ENCODE data around the gene ARG1.

Gene ARG1

GRCh38 chr6:131613296-131613925 is 40.4 kb downstream of the ARG1 start:
- DNase-seq (ENCODE audit: insufficient read length, low spot score) (no peak), FAIRE-seq (no peak)
- no peak for TF ChIP-seq POLR2A (IDR thresholded peaks at IDR 0.05; ENCODE audit: low read depth, low read length)

DNA sequence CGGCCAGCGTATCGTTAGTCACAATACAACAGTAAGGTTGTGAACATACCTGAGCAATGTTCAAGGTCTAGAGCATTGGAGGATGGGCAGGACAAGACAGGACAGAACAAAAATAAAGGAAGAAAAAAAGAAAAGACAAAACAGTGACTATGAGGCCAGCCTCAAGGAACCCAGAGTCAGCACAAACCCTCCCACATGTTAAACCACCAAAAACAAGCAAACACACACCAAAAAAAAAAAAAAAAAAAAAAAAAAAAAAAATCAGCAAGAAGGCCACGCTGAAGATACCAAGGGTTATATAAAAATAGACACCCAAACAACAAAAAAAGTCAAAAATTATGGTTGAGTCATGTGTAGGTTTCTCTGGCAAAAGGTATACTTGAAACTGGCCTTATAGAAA is 42.2 kb downstream of the ARG1 start:
- no peak for DNase-seq (ENCODE audit: insufficient read length, low spot score)
- no peak for FAIRE-seq
- no peak for TF ChIP-seq POLR2A (IDR thresholded peaks at IDR 0.05; ENCODE audit: low read depth, low read length)

DNA sequence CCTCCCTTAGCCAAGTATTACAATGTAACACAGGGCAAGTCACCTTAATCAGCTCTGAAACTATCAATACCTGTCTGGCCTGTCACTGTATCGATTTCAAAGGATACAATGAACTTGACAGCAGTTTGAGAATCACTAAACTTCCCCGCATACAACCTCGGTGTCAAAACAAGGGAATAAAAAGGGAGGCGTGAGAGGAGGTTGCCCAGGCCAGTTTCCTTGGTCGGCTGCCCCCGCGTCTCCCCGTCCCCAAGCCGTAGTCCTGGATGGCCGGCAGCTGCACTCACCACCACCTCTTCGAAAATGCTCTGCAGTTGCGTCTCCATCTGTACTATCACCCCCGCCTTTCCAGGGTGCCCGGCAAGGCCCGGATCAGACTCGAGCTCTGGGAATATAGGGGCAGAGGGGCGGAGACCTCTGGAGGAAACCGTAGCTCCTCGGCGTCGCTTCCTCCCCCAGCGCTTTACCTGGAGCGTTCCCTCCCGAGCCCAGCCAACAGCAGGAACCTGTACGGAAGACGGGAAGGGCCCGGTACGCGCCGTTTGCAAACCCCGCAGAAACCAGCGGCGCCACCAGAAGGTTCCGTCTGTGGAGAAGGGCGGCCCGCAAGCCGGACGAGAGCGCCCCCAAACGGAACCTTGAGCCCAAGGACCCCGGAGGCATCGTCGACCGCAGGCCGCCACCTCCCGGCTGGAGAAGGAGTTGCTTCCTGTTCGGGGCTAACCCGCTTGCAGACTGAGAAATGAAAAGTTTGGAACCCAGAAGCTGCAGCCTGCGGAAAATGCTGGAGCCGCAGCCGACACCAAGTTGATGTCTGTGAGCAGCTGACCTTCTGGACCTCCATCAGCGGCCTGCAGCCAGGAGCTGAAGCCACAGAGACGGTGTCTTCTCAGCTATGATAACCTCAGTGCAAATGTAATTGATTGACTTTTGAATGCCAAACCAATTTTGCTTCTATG is 55.0 kb downstream of the ARG1 start, which contains the start of gene MED23:
Gene MED23 (minus strand): TSS at position 519 of the 959 bp plus-strand sequence. CDS start 193 bp downstream, at position 326.
- peak; percentile 52 for TF ChIP-seq POLR2A (IDR thresholded peaks at IDR 0.05; ENCODE audit: low read depth, low read length)
- DNase-seq (ENCODE audit: insufficient read length, low spot score), result peak; percentile 50
- FAIRE-seq, result peak; percentile 55

GRCh38 chr6:131628726-131629125 is 55.7 kb downstream of the ARG1 start:
- FAIRE-seq, result no peak
- DNase-seq (ENCODE audit: insufficient read length, low spot score), result no peak
- no peak for TF ChIP-seq POLR2A (IDR thresholded peaks at IDR 0.05; ENCODE audit: low read depth, low read length)

DNA sequence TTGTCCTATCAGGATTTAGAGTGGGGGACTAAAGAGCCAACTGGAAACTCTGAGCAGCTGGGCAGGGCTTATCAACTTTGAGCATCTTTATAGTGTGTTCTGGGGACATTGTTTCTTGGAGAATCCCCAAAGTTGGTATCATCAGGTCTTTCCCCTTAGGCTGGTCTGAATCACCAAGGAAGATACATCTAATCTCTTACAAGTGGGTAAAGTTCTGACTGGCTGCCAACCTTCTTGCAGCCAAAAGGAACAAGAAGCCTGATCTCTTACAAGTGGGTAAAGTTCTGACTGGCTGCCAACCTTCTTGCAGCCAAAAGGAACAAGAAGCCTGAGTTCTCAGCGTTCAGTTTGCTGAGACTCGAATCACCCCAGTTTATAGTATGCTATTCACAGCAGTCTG is 56.6 kb downstream of the ARG1 start:
- TF ChIP-seq POLR2A (IDR thresholded peaks at IDR 0.05; ENCODE audit: low read depth, low read length), result no peak
- FAIRE-seq (no peak), DNase-seq (ENCODE audit: insufficient read length, low spot score) (no peak)

- no peak for FAIRE-seq
- no peak for DNase-seq (ENCODE audit: insufficient read length, low spot score)
- no peak for TF ChIP-seq POLR2A (IDR thresholded peaks at IDR 0.05; ENCODE audit: low read depth, low read length)
Observed at GRCh38 chr6:131631625-131632289, 58.7 kb downstream of the ARG1 start.
